Upper lobe of left lung (tissue), 4 donors: ENCODE data around the gene ANKRD52.

Experiments used
- EP300 ChIP-seq, 4 donors: sonication (generic); formaldehyde crosslinking; IDR thresholded peaks; one replicate each; pipeline ENCODE4 v1.5.1; 2017; ENCODE audit warnings: antibody characterized with exemption in 4 of 4, control low read depth in 2 of 4
- POLR2A ChIP-seq, 4 donors: fragments of 450-650 bp; IDR thresholded peaks; one replicate each; pipeline ENCODE4 v1.5.1; 2016 to 2017; ENCODE audit warnings: antibody characterized with exemption in 4 of 4, mild to moderate bottlenecking in 2 of 4

GRCh38 chr12:56296295-56296694, 38.1 kb upstream of the ANKRD52 start:
- TF ChIP-seq POLR2A (IDR thresholded peaks at IDR 0.05) (no peak), EP300 (IDR thresholded peaks at IDR 0.05) (no peak)
